Measurements from ENCODE around the gene KIF12. TPM values are rescaled to one million over a fixed set of nuclear protein-coding genes. Genes with fewer than 3 reads are reported as not detected.

Gene KIF12
- total RNA-seq, 4 donors from 2014 or later, result 0.53 to 5.3 (median 1.9) TPM

GRCh38 chr9:114121227-114122135, 22.4 kb upstream of the KIF12 start:
- DNase-seq (ENCODE audit: low spot score in 2 of 2), result peak in 1 of 2 donors; percentile 60
- 59 to 66% methylated on average over 16 of the region's 16 CpGs for WGBS, 2 donors
- intact Hi-C loops (cut with DNase I; ENCODE audit: low total_unique reads), result no loop called here
- TF ChIP-seq CTCF (IDR thresholded peaks at IDR 0.05), result no peak
- no peak for TF ChIP-seq POLR2A (IDR thresholded peaks at IDR 0.05)
- no peak overlapping the region for H3K4me3 ChIP-seq (ENCODE audit: low read depth, poor library complexity, severe bottlenecking)

- TF ChIP-seq CTCF (IDR thresholded peaks at IDR 0.05), result no peak
- no peak for TF ChIP-seq POLR2A (IDR thresholded peaks at IDR 0.05)
- 53 to 62% methylated on average over 4 of the region's 4 CpGs for WGBS, 2 donors
- no peak overlapping the region for H3K4me3 ChIP-seq (ENCODE audit: low read depth, poor library complexity, severe bottlenecking)
- peak in 1 of 2 donors; percentile 52 for DNase-seq (ENCODE audit: low spot score in 2 of 2)
- intact Hi-C loops (cut with DNase I; ENCODE audit: low total_unique reads), result no loop called here
Observed at GRCh38 chr9:114120192-114121014, 21.3 kb upstream of the KIF12 start.

GRCh38 chr9:114119242-114120191, 20.4 kb upstream of the KIF12 start:
- H3K4me3 ChIP-seq (ENCODE audit: low read depth, poor library complexity, severe bottlenecking), result no peak overlapping the region
- peak in 1 of 2 donors; percentile 54 for DNase-seq (ENCODE audit: low spot score in 2 of 2)
- intact Hi-C loops (cut with DNase I; ENCODE audit: low total_unique reads), result no loop called here
- TF ChIP-seq CTCF (IDR thresholded peaks at IDR 0.05) (no peak), POLR2A (IDR thresholded peaks at IDR 0.05) (no peak)
- WGBS, 2 donors, result 59 to 75% methylated on average over 8 to 9 of the region's 9 CpGs

GRCh38 chr9:114117996-114118830, 19.1 kb upstream of the KIF12 start:
- DNase-seq (ENCODE audit: low spot score in 2 of 2), result peak in 1 of 2 donors; percentile 82
- TF ChIP-seq POLR2A (IDR thresholded peaks at IDR 0.05), result no peak
- no peak for TF ChIP-seq CTCF (IDR thresholded peaks at IDR 0.05)
- no peak overlapping the region for H3K4me3 ChIP-seq (ENCODE audit: low read depth, poor library complexity, severe bottlenecking)

More at GRCh38 chr9:114117996-114118830, 19.1 kb upstream of the KIF12 start:
- intact Hi-C loops (cut with DNase I; ENCODE audit: low total_unique reads), result no loop called here
- 74 to 79% methylated on average over 17 to 21 of the region's 21 CpGs for WGBS, 2 donors

Measured in lower leg skin (tissue), 4 donors.